COLO668 (cell line): ENCODE results near the gene COL27A1.
"Not testable (repeated sequence)": the region's sequence is repeated elsewhere in the genome, so short reads cannot be mapped to it uniquely, and the experiment has no call there.

Source experiments
- DNase-seq: peaks from one replicate; lab custom pipeline; 2025; ENCODE audit not compliant: unreplicated experiment; lab: John Stamatoyannopoulos, UW

COL27A1 gene

GRCh38 chr9:114180696-114181606, 25.6 kb downstream of the COL27A1 start:
- no peak for DNase-seq

- no peak for DNase-seq
These were observed 26.5 kb downstream of the COL27A1 start for GRCh38 chr9:114181607-114182409.

- no peak for DNase-seq
These were observed 27.7 kb downstream of the COL27A1 start for GRCh38 chr9:114183006-114183405.

- DNase-seq: no peak
These were observed 28.7 kb downstream of the COL27A1 start for GRCh38 chr9:114184071-114184470.

GRCh38 chr9:114184866-114185265, 29.5 kb downstream of the COL27A1 start:
- DNase-seq: no peak

GRCh38 chr9:114185570-114186490, 30.5 kb downstream of the COL27A1 start:
- DNase-seq: peak; percentile 45

GRCh38 chr9:114186605-114187289, 31.4 kb downstream of the COL27A1 start:
- DNase-seq: no peak

GRCh38 chr9:114187827-114188226, 32.5 kb downstream of the COL27A1 start:
- DNase-seq: no peak

GRCh38 chr9:114189823-114190562, 34.7 kb downstream of the COL27A1 start:
- DNase-seq: no peak

GRCh38 chr9:114190563-114190905, 35.2 kb downstream of the COL27A1 start:
- DNase-seq: no peak

- not testable (repeated sequence) for DNase-seq
These were observed 36.1 kb downstream of the COL27A1 start for GRCh38 chr9:114191402-114191801.

GRCh38 chr9:114192539-114192938, 37.2 kb downstream of the COL27A1 start:
- no peak for DNase-seq

- no peak for DNase-seq
These were observed 37.8 kb downstream of the COL27A1 start for GRCh38 chr9:114193090-114193489.

GRCh38 chr9:114196117-114196516, 40.8 kb downstream of the COL27A1 start:
- DNase-seq: no peak

- DNase-seq: no peak
These were observed 41.8 kb downstream of the COL27A1 start for GRCh38 chr9:114196979-114197622.

- DNase-seq: no peak
These were observed 43.1 kb downstream of the COL27A1 start for GRCh38 chr9:114198249-114199040.

GRCh38 chr9:114200721-114201300, 45.5 kb downstream of the COL27A1 start:
- DNase-seq: no peak

- no peak for DNase-seq
These were observed 47.1 kb downstream of the COL27A1 start for GRCh38 chr9:114202396-114202795.
